GM20431 (cell line): ENCODE data around the gene UBQLN3.

Source experiments
- in situ Hi-C: fragments of 300-500 bp; cut with MseI, MboI; formaldehyde crosslinking; loops from one replicate; pipeline ENCODE4 v1.15.0; 2020; ENCODE audit warnings: low sequenced_read_pairs; ENCODE audit not compliant: unreplicated experiment

The UBQLN3 gene

GRCh38 chr11:5507177-5507932, 2.4 kb downstream of the UBQLN3 start:
- in situ Hi-C loops: no loop called here

- in situ Hi-C loops: no loop called here
Observed at GRCh38 chr11:5505363-5506048, 4.3 kb downstream of the UBQLN3 start.

DNA sequence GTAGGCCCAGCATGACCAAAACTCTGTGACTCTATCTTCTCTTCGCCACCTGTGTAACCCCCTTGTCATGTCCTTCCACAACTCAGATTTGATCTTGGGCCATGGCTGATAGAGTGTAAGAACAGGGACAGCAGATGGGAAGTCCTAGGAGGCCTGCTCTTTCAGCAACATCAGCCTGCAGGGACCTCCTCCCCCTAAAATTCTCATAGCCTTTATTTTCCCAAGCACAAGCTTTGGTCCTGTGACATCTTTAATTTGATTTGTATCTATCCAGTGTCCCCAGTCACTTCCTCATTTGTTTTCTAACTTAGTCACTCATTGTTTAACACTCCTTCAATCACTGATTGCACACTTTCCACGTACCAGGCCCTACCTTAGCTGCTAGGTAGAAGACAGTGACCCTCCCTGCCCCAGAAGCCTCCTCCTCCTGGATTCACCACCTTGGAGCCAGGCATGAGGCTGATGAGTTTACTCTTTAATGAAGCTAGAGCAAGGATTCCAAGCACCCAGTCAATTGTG, 5.3 kb downstream of the UBQLN3 start:
- in situ Hi-C loops: no loop called here

- in situ Hi-C loops: no loop called here
Observed at GRCh38 chr11:5500393-5500801, 9.4 kb downstream of the UBQLN3 start.

DNA sequence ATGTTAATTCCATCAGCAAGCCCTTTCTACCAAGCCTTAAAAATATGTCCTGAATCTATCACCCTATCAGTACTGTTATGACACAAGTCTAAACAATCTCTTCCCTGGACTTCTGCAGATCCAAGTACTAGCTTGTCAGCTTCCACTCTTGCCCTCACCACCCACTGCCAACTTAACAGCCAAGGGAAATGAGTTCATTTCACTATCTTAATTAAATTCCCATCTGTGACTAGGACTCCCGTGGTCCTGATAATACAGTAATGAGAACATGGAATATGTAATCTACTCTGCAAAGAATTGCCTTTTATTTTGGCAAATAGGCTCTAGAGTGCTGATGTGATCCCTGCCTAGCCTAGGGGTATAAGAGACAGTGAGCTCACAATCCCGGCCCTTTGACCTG, 10.1 kb downstream of the UBQLN3 start:
- in situ Hi-C loops: no loop called here

DNA sequence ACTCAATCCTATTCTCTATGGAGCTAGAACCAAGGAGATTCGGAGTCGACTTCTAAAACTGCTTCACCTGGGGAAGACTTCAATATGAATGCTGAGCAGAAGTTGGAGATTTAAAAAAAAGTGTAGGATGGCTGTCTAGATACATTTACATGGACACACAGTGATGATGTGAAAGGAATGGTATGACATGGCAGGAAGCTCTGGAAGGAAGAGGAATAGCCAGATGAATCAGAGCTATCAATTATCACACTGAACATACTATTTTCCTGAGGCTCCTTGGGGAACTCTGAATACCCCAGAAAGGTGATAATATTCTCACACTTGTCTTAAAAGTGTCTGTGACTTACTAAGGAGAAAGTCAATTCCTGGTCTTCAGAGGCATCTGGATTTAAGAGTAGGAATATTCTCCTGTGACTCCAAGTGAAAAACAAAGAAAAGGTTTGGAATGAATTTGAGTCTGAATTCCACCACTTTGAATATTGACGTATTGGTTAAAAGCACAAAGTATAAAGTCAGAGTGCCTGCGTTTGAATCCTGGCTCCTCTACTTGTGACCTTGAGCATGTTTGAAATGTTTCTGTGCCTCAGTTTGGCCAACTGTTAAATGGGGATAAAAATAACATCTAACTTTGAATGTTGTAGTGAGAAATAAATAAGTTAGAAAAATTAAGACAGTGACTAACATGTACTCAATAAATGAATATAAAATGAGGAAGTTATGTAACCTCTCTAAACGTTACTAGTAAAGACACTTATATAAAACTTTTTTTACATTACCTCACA, 20.0 kb downstream of the UBQLN3 start:
- in situ Hi-C loops: no loop called here

DNA sequence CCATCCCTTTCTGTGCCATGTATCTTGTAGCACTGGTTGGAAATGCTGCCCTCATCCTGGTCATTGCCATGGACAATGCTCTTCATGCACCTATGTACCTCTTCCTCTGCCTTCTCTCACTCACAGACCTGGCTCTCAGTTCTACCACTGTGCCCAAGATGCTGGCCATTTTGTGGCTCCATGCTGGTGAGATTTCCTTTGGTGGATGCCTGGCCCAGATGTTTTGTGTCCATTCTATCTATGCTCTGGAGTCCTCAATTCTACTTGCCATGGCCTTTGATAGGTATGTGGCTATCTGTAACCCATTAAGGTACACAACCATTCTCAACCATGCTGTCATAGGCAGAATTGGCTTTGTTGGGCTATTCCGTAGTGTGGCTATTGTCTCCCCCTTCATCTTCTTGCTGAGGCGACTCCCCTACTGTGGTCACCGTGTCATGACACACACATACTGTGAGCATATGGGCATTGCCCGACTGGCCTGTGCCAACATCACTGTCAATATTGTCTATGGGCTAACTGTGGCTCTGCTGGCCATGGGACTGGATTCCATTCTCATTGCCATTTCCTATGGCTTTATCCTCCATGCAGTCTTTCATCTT, 20.9 kb downstream of the UBQLN3 start:
- in situ Hi-C loops: no loop called here

GRCh38 chr11:5488385-5488784, 21.4 kb downstream of the UBQLN3 start, which contains the start of gene OR52D1:
TSS of gene OR52D1 (plus strand) at chr11:5488685. CDS start at chr11:5488707, 22 bp downstream.
- in situ Hi-C loops: no loop called here

DNA sequence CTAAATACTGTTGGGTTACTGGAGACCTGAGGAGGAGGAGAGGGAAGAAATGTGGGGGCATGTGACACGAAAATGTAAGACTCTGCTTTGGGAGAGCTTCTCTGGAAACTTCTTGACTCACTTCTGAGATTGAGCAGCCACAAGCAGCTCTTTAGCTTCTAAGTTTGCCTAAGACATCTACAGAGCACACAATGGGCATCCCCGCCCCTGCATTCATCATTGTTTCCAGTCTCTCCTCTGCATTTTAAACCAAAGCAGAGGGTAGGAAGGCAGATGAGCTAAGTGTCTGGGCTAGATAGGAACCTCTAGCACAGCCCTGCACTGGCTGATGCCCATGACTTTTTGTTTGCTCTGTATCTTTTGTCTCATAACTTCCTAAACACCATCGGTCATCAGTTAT, 23.3 kb downstream of the UBQLN3 start:
- in situ Hi-C loops: no loop called here

DNA sequence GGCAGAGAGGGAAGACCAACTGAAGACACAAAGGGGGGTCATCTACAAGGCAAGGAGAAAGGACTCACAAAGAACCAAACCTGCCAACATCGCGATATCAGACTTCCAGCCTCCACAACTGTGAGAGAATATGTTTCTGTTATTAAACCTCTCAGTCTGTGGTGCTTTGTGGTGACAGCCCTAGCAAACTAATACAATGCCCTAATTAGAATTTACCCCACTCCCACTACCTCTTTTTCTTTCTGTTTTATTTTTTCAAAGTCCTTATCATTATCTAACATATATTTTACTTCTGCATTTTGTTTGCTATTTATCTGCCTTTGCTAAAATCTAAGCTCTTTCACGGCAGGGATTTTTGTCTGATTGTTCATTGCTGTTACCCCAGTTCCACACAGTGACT, 23.8 kb downstream of the UBQLN3 start:
- in situ Hi-C loops: no loop called here

DNA sequence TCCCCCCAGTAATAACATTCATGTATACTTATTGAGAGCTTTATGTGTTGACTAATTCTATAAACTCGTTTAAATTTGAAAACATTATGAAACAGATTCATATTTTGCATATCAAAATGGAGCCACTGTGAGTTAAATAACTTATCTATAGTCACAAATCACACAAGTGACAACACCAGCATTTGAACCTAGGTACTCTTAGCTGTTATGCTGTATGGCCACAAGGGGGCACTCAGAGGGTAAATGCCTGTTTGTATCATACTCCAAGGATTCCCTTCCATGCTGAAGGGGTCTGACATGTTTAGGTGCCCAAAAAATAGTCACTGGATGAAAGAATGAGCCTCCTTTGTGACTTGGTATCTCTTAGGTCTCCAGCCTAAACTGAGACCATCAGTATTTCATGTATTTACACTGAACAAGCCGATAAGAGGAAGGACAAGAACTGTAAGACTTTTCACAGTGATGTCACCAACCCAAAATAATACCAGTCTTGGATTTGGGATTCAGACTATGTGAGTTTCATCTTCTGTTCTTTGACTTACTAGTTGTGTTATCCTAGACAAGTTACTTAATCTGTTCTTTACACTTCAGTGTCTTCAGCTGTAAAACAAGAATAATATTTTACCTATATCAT, 33.5 kb downstream of the UBQLN3 start:
- in situ Hi-C loops: no loop called here

GRCh38 chr11:5473921-5474320, 35.8 kb downstream of the UBQLN3 start:
- in situ Hi-C loops: no loop called here

DNA sequence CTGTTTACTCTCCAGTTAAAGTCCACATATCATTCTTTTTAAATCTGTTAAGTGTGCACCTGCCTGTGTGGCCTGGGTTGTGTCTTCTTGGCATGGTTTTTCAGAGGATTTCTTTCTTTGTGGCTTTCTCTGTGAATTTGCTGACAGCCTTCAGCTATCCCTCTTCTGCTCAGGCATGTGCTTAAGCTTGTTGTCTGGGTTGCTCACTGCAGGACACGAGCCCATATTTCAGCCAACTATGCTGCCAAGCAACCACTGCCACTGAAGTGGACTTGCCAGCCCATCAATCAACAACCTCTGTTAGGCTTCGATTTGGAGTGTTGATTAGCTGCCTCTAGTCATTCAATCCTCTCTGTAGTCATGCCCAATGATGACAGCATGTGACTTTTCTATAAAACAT, 42.2 kb downstream of the UBQLN3 start:
- in situ Hi-C loops: no loop called here

DNA sequence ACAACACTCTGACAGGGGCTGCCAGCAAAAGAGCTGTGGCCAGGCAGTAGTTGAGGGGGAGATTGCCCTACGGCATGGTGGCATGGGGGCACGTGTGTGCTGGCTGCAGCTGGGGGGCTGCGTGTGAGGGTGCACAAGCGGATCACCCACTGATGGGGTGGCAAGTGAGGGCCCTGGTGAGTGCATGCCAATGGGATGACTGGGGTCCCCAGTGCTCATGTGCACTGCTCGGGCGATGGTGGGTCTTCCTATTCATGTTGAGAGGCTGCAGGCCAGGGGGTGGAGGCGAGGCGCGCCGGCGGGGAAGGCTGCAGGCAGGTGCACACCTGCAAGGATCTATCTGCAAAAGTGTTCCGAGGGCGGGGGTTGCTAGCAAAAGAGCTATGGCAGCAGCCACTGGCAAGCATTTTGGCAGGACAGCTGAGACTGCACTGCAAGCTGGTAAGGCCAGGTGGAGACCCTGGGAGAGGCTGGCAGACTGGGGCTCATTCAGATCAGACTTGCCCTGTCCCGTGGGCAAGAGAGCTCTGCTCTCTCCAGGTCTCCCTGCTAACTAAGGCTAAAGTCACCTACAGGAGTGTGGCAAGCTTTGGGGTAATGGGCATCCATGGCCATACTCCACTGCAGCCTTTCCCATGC, 48.7 kb downstream of the UBQLN3 start:
- in situ Hi-C loops: no loop called here
